ENCODE measurements around the gene ADGB.

DNA sequence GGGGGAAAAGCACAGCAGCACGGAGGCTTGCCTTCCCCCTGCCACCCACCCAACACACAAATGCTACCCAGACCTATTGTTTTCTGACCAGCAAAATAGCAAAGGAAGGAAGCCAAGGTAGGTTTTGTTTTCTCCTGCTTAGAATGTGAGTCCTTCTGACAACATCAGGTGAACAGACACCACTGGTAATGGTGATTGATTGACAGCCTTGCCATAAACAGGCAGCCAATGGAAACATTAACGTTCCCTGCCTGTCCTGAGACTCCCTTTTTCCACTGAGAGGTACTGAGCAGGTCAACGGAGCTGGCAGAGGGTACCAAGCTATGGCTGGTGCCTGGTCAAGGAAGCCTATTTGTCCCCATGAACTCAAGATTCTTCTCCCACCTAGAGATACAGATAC is 234.4 kb downstream of the ADGB start:
- TF ChIP-seq POLR2A (IDR thresholded peaks at IDR 0.05; ENCODE audit: low read length) (no peak), GATA1 (IDR thresholded peaks at IDR 0.05; ENCODE audit: low read depth, low read length) (no peak)

Measured in erythroblast (primary cell).